Activated T-helper 2 cell treated with anti-CD3 and anti-CD28 coated beads, Interferon-gamma antibody, Interleukin-2, Interleukin-4, amounts not matched to agents 10 μg/mL and 5 μg/mL and 100 μg/mL, durations not matched to agents 14 hours and 24 hours and 36 hours (primary cell): Measurements from ENCODE around the gene MKKS. TPM values are rescaled to one million over a fixed set of nuclear protein-coding genes. Genes with fewer than 3 reads are reported as not detected.

Experiments used
- DNase-seq: peaks from one replicate; pipeline ENCODE4 v3.0.0; 2021; ENCODE audit warnings: low spot score
- H3K27ac Mint-ChIP-seq: one replicate; pipeline ENCODE4 v1.8.0; 2021; ENCODE audit warnings: mixed read lengths
- H3K27me3 Mint-ChIP-seq: one replicate; pipeline ENCODE4 v1.8.0; 2021; ENCODE audit warnings: low read depth, mixed read lengths
- H3K36me3 Mint-ChIP-seq: one replicate; pipeline ENCODE4 v1.8.0; 2021; ENCODE audit warnings: low read depth, mixed read lengths
- H3K4me1 Mint-ChIP-seq: one replicate; pipeline ENCODE4 v1.8.0; 2021; ENCODE audit warnings: low read depth, mixed read lengths
- H3K4me3 Mint-ChIP-seq: one replicate; pipeline ENCODE4 v1.8.0; 2021; ENCODE audit warnings: low read depth, mild to moderate bottlenecking, moderate library complexity, mixed read lengths
- H3K9me3 Mint-ChIP-seq: one replicate; pipeline ENCODE4 v1.8.0; 2021; ENCODE audit warnings: mixed read lengths
- intact Hi-C: fragments of 100-400 bp; cut with micrococcal nuclease; formaldehyde crosslinking; loops from one replicate; pipeline ENCODE4 v1.15.1; 2023
- total RNA-seq: library from RNA; stranded (reverse); gene quantifications from 2 replicates; pipeline ENCODE4 v1.2.3, GENCODE V29; 2022

The MKKS gene
- total RNA-seq, 1 donor from 2014 or later = 8.5 TPM

DNA sequence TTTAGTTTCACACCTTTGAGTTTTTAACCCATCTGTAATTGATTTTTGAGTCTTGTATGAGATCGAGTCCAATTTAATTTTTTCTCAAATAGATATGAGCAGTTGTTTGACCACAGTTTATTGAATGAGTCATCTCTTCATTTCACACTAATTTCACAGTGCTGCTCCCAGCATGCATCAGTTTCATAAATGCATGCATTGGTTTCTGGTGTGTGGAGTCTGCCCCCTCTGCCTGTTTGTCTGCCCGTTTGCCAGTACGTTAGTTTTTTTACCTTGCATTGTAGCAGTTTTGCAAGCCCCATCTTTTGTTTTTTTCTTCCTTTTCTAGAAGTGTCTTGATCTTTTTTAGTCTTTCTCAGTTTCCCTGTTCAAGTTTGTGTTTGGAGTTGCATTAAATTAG lies 13.0 kb upstream of the MKKS start:
- peak; percentile 63 for DNase-seq
- Mint-ChIP-seq H3K27me3 (no peaks in the 10 kb centered on the region), H3K36me3 (peaks cover 27% of the 10 kb centered on the region), H3K4me1 (peaks cover 36% of the 10 kb centered on the region), H3K4me3 (peak overlapping the region; percentile 72), H3K9me3 (no peaks in the 10 kb centered on the region), H3K27ac (peak overlapping the region; percentile 87)
- intact Hi-C loops = loop anchor here (1.0 to 2.0 kb wide), 3 partner anchors 12 to 152 kb away; partner anchors contain the start of gene SLX4IP

DNA sequence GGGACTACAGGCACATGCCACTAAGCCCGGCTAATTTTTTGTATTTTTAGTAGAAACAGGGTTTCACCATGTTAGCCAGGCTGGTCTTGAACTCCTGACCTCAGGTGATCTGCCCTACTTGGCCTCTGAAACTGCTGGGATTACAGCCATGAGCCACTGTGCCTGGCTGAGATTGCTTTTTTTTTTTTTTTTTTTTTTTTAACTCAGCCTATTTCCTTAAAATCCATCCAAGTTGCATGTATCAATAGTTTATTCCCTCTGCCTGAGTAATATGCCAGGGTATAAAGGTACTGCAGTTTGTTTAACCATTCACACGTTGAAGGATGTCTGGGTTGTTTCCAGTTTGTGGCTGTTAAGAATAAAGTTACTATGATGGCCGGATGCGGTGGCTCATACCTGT lies 11.7 kb upstream of the MKKS start:
- no peaks in the 10 kb centered on the region for H3K27me3 Mint-ChIP-seq
- intact Hi-C loops = loop anchor here (2.0 kb wide), 1 partner anchor 153 kb away; no protein-coding TSS in a partner anchor
- H3K4me1 Mint-ChIP-seq = peaks cover 38% of the 10 kb centered on the region
- peaks cover 25% of the 10 kb centered on the region for H3K36me3 Mint-ChIP-seq
- H3K27ac Mint-ChIP-seq = no peak overlapping the region
- no peaks in the 10 kb centered on the region for H3K9me3 Mint-ChIP-seq
- H3K4me3 Mint-ChIP-seq = no peak overlapping the region
- no peak for DNase-seq

DNA sequence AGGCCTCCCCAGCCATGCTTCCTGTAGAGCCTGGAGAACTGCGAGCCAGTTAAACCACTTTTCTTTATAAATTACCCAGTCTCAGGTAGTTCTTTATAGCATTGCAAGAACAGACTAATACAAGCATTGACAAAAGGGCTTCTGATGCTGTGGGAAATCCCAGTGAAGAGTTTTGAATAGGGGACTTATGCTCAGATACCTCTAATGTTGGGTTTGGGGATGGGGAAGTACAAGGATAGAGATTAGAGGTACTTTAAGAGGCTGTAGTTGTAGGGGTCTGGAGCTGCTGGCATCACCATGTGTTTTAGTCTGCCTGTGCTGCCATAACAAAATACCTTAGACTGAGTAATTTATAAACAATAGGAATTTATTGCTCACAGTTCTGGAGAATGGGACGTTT lies 9.9 kb upstream of the MKKS start:
- peak overlapping the region; percentile 58 for H3K27ac Mint-ChIP-seq
- no peaks in the 10 kb centered on the region for H3K27me3 Mint-ChIP-seq
- intact Hi-C loops = no loop called here
- no peaks in the 10 kb centered on the region for H3K9me3 Mint-ChIP-seq
- no peak overlapping the region for H3K4me3 Mint-ChIP-seq
- peaks cover 41% of the 10 kb centered on the region for H3K4me1 Mint-ChIP-seq
- no peak for DNase-seq
- H3K36me3 Mint-ChIP-seq = peaks cover 19% of the 10 kb centered on the region

DNA sequence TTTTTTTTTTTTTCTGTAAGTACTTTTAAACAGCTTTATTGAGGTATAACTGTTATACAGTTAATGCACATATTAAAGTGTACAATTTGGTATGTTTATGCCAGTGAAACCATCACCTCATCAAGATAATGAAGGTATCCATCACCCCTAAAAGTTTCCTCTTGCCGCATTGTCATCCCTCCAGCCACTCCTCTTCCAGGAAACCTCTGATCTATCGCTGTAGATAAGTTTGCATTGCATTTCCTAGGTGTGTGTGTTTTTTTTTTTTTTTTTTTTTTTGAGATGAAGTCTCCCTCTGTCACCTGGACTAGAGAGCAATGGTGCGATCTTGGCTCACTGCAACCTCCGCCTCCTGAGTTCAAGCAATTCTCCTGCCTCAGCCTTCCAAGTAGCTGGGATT lies 4.2 kb upstream of the MKKS start:
- intact Hi-C loops = no loop called here
- Mint-ChIP-seq H3K9me3 (no peaks in the 10 kb centered on the region), H3K36me3 (peaks cover 8% of the 10 kb centered on the region), H3K27me3 (no peaks in the 10 kb centered on the region), H3K27ac (peak overlapping the region; percentile 26), H3K4me3 (peak overlapping the region; percentile 37), H3K4me1 (peaks cover 49% of the 10 kb centered on the region)
- DNase-seq = no peak

DNA sequence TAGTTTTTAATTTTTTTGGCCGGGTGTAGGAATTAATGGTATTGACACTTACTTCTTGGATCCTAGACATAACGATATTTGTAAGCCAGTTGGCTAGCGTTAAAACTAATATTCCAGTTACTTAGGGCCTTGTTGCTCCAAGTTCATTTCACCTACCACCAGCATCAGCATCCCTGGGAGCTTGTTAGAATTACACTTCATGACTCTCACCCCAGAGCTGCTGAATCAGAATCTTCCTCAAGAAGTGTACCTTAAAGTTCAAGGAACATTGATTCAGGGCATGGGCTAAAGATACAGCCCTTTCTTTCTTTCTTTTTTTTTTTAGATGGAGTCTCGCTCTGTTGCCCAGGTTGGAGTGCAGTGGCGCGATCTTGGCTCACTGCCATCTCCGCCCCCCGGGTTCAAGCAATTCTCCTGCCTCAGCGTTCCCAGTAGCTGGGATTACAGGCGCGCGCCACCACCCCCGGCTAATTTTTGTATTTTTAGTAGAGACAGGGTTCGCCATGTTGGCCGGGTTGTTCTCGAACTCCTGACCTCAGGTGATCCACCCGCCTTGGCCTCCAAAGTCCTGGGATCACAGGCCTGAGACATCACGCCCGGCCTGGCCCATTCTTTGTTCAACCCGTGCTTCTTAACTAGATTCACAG lies 2.2 kb upstream of the MKKS start:
- DNase-seq = no peak
- Mint-ChIP-seq H3K9me3 (no peaks in the 10 kb centered on the region), H3K27ac (peak overlapping the region; percentile 97), H3K27me3 (no peaks in the 10 kb centered on the region), H3K4me3 (peak overlapping the region; percentile 97), H3K36me3 (peaks cover 4% of the 10 kb centered on the region), H3K4me1 (peaks cover 53% of the 10 kb centered on the region)
- intact Hi-C loops = no loop called here

DNA sequence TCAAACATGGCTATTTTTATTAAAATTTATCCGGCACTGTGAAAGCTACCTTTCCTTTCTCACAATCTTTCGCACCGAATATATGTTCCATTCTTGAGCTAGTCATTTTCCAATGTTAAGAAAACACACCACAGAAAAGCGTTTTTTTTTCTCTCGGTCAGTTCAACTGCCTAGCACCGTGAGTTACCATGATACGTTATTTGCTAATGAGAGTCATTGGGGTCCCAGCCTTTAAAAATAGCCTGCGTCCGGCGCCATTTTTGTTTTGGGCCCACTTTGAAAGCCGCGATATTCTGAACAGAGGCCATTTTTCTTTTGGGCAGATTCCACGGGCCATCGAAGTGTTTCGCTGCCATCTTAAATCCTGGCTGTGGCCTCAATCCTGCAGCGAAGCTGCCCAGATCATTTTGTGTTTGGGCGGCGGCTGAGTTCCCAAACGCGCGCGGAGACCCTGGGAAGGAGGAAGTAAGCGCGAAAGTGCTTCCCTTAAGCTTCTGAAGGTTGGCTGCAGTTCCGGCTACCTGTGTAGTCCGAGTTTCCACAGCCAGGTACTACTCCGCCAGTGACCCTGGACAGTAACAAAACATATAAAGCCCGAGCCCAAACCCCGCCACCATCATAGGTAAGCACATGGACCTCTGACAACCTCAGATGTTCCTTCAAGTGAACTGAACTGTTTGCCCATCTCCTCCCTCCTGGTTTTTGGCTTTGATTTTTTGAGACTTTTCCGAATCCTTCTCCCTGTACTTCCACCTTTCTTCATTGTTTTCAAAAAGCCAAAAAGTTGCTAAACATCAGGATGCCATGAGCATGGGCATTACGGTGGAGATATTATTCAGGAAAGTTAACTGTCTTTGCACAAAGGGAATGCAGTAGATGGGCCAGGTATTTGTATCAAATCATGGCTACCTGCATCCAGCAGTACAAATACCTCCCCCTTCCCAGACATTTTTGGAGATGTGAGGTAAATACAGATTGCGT lies 1.1 kb upstream of the MKKS start, which contains the start of gene SLX4IP:
Gene SLX4IP, plus strand, starts transcription at position 474 of the 981 bp plus-strand sequence. CDS start 22,900 bp downstream, outside the sequence.
- H3K27ac Mint-ChIP-seq = peak within 1 kb of the TSS; percentile 97
- H3K4me1 Mint-ChIP-seq = peaks cover 59% of the 10 kb centered on the region
- H3K36me3 Mint-ChIP-seq = peaks cover 4% of the 10 kb centered on the region
- intact Hi-C loops = loop anchor here (1.0 to 5.0 kb wide), 7 partner anchors 12 to 1457 kb away; partner anchors contain the start of gene SNAP25
- peak within 1 kb of the TSS; percentile 97 for H3K4me3 Mint-ChIP-seq
- peak; percentile 78 for DNase-seq
- H3K9me3 Mint-ChIP-seq = no peaks in the 10 kb centered on the region
- no peaks in the 10 kb centered on the region for H3K27me3 Mint-ChIP-seq

DNA sequence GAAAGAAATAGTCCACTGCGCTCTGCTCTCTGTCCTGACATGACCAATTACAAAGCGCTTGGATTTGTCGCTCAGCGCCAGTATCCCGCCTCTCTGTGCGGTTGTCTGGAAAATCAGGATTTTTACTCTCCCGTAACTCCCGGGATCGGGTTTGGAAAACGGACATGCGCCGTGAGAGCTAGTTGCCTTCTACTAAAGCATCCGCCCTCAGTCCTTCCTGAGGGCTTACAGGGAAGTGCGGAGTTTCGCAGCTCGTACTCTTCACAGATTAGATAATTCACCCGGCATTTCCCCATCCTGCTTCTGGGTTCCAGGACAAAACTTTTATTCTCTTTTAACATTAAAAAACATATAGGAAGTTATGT lies 427 bp upstream of the MKKS start:
- intact Hi-C loops = loop anchor here (1.0 to 5.0 kb wide), 5 partner anchors 85 to 1458 kb away; partner anchors contain the start of gene SNAP25
- peaks cover 4% of the 10 kb centered on the region for H3K36me3 Mint-ChIP-seq
- no peaks in the 10 kb centered on the region for H3K27me3 Mint-ChIP-seq
- H3K4me1 Mint-ChIP-seq = peaks cover 61% of the 10 kb centered on the region
- no peaks in the 10 kb centered on the region for H3K9me3 Mint-ChIP-seq
- H3K4me3 Mint-ChIP-seq = peak overlapping the region; percentile 97
- peak; percentile 73 for DNase-seq
- peak overlapping the region; percentile 97 for H3K27ac Mint-ChIP-seq

DNA sequence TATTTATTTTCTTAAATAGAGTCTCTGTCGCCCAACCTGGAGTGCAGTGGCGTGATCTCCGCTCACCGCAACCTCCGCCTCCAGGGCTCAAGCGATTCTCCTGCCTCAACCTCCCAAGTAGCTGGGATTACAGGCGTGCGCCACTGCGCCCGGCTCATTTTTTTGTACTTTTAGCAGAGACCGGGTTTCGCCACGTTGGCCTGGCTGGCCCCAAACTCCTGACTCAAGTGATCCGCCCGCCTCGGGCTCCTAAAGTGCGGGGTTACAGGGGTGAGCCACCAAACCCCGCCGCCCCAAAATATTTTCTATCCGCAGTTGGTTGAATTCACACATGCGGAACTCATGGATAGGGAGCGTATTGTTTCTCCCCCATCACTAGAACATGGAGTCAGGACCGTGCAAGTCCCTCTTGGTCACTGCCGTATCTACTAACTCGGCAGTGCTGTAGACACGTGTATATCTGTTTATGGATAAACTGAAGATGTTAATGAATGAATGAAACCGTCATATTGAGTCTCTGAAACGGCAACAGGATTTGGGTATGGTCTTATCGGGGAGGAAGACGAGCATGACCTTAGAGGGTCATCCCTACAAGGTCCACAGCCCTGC lies 904 bp downstream of the MKKS start:
- peak overlapping the region; percentile 97 for H3K27ac Mint-ChIP-seq
- no peaks in the 10 kb centered on the region for H3K9me3 Mint-ChIP-seq
- H3K36me3 Mint-ChIP-seq = peaks cover 4% of the 10 kb centered on the region
- peaks cover 60% of the 10 kb centered on the region for H3K4me1 Mint-ChIP-seq
- no peaks in the 10 kb centered on the region for H3K27me3 Mint-ChIP-seq
- DNase-seq = no peak
- intact Hi-C loops = loop anchor here (5.0 kb wide), 1 partner anchor 1459 kb away; no protein-coding TSS in a partner anchor
- peak overlapping the region; percentile 97 for H3K4me3 Mint-ChIP-seq

DNA sequence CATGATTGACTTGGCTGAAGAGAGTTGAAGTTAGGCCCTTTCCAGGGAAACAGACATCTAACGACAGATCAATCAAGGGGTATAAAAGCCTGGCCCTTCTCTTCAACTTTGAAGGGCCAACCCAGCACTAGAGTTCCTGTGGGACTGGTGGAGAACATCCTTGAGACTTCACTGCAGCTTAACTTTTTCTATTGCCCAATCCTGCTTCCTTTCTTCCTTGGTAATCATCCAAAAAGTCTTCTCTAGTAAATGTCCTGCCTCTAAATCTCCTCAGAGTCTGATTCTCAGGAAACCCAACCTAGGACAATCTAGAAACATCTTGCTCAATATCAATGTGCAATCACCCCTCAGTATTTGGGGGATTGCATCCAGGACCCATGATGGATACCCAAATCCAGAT lies 1.9 kb downstream of the MKKS start:
- H3K4me1 Mint-ChIP-seq = peaks cover 56% of the 10 kb centered on the region
- H3K36me3 Mint-ChIP-seq = no peaks in the 10 kb centered on the region
- H3K9me3 Mint-ChIP-seq = no peaks in the 10 kb centered on the region
- no peak overlapping the region for H3K27ac Mint-ChIP-seq
- intact Hi-C loops = loop anchor here (5.0 kb wide), 1 partner anchor 1460 kb away; no protein-coding TSS in a partner anchor
- no peak for DNase-seq
- peak overlapping the region; percentile 6 for H3K4me3 Mint-ChIP-seq
- H3K27me3 Mint-ChIP-seq = no peaks in the 10 kb centered on the region

DNA sequence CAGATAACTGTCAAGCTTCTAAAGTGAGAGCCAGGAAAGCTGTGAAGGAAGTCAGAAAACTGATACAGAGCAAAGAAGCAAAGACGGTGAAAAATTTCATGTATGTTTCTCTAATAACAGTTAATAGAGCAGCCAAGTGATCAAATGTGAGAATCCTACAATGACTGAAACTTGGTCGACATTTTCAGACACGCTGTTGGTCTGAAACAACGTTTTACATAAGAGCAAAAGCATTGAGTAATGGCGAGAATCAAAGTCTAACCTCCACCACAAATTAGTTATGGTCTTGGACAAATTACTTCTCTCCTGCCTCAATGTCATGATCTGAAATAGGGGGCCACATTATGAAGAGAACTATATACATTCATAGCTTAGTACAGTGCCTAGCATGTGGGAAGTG lies 3.3 kb downstream of the MKKS start:
- Mint-ChIP-seq H3K4me1 (peaks cover 45% of the 10 kb centered on the region), H3K4me3 (no peak overlapping the region)

DNA sequence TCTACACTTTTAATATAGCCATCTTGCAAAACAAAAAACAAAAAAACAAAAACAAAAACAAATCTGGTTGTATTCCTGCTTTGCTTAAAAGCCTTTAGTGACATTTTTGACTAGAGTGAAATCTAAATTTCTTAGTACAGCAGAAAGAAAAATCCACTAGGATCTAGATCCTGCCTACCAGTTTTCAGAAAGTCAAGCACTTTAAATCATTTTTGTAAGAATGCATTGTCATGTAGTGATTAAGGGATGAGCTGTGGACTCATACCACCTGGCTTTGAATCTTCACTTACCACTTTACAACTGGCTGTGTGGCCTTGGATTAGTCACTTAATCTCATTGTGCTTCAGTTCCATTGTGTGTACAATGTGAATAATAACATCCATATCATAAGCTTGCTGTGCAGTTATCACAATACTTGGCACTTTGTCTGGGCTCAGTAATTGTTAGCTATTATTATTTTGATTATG lies 4.0 kb downstream of the MKKS start:
- Mint-ChIP-seq H3K27ac (no peak overlapping the region), H3K36me3 (peaks cover 2% of the 10 kb centered on the region), H3K9me3 (no peaks in the 10 kb centered on the region), H3K27me3 (no peaks in the 10 kb centered on the region), H3K4me1 (peaks cover 43% of the 10 kb centered on the region), H3K4me3 (no peak overlapping the region)
- intact Hi-C loops = loop anchor here (5.0 to 10.0 kb wide), 2 partner anchors 815 to 1462 kb away; no protein-coding TSS in a partner anchor
- no peak for DNase-seq

More for the DNA sequence above, 3.3 kb downstream of the MKKS start:
- intact Hi-C loops = loop anchor here (5.0 kb wide), 1 partner anchor 1462 kb away; no protein-coding TSS in a partner anchor
- H3K36me3 Mint-ChIP-seq = peaks cover 2% of the 10 kb centered on the region
- DNase-seq = no peak
- no peaks in the 10 kb centered on the region for H3K9me3 Mint-ChIP-seq
- no peak overlapping the region for H3K27ac Mint-ChIP-seq
- H3K27me3 Mint-ChIP-seq = no peaks in the 10 kb centered on the region

DNA sequence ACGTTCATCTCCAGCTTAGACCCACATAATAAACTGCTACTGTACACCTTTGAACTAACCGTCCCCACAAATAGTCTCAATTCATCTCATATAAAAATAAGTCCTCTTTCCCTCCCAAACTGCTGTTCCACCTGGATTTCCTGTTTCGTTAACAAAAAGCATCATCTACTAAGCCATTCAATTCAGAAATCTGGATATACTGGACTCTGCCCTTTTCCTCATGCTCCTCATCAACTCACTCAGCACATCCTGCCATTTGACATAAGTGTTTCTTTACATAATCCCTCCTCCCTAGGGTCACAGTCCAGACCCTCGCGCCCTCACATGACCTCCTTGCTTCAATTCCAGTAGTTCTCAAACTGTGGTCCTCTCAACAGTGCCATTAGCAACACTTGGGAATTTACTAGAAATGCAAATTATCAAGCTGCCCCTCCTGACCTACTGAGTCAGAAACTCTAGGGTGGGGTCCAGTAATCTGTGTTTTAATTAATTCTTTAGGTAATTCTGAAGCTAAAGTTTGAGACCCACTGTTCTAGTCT lies 4.5 kb downstream of the MKKS start:
- intact Hi-C loops = loop anchor here (10.0 kb wide), 1 partner anchor 815 kb away; no protein-coding TSS in a partner anchor
- Mint-ChIP-seq H3K36me3 (peaks cover 2% of the 10 kb centered on the region), H3K27ac (no peak overlapping the region)

More for the DNA sequence above, 4.5 kb downstream of the MKKS start:
- Mint-ChIP-seq H3K27me3 (no peaks in the 10 kb centered on the region), H3K9me3 (no peaks in the 10 kb centered on the region), H3K4me1 (peaks cover 43% of the 10 kb centered on the region), H3K4me3 (no peak overlapping the region)
- no peak for DNase-seq
